HG03442 (cell line): ENCODE data around the gene ACTL8.

Source experiments
- ATAC-seq: cut with Tn5 transposase; IDR thresholded peaks from one replicate; pipeline ENCODE4 v1.9.1; 2021; ENCODE audit warnings: mild to moderate bottlenecking, moderate library complexity; ENCODE audit not compliant: unreplicated experiment

ACTL8 gene

GRCh38 chr1:17755120-17755519, at the start of gene ACTL8:
ACTL8 (plus strand) TSS chr1:17755333; CDS start chr1:17823009, 67,676 bp downstream.
- ATAC-seq, result no peak

- no peak for ATAC-seq
These were observed 48.7 kb upstream of the ACTL8 start for GRCh38 chr1:17706445-17706844.

DNA sequence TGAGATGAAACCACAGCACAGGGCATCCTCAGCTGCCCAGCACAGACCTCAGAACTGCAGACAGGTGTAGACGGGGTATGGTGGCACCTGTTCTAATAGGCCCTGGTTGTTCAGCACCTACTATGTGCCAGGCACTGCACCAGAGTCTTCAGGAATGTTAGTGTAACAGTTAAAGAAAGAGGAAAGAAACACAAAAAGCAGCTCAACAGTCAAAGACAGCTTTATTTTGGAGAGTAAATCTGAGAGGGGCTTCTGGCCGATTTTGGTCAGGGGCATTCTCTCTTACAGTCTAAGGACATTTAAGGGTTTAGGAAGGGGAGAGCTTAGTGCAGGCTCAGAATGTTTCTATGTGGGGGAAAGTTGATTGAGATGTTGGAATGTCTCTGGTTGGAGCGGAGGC, 45.2 kb upstream of the ACTL8 start:
- no peak for ATAC-seq

- no peak for ATAC-seq
These were observed 44.1 kb upstream of the ACTL8 start for GRCh38 chr1:17710889-17711576.

- no peak for ATAC-seq
These were observed 43.6 kb upstream of the ACTL8 start for GRCh38 chr1:17711577-17711910.

- no peak for ATAC-seq
These were observed 43.2 kb upstream of the ACTL8 start for GRCh38 chr1:17711941-17712340.

- no peak for ATAC-seq
These were observed 41.1 kb upstream of the ACTL8 start for GRCh38 chr1:17713993-17714392.

DNA sequence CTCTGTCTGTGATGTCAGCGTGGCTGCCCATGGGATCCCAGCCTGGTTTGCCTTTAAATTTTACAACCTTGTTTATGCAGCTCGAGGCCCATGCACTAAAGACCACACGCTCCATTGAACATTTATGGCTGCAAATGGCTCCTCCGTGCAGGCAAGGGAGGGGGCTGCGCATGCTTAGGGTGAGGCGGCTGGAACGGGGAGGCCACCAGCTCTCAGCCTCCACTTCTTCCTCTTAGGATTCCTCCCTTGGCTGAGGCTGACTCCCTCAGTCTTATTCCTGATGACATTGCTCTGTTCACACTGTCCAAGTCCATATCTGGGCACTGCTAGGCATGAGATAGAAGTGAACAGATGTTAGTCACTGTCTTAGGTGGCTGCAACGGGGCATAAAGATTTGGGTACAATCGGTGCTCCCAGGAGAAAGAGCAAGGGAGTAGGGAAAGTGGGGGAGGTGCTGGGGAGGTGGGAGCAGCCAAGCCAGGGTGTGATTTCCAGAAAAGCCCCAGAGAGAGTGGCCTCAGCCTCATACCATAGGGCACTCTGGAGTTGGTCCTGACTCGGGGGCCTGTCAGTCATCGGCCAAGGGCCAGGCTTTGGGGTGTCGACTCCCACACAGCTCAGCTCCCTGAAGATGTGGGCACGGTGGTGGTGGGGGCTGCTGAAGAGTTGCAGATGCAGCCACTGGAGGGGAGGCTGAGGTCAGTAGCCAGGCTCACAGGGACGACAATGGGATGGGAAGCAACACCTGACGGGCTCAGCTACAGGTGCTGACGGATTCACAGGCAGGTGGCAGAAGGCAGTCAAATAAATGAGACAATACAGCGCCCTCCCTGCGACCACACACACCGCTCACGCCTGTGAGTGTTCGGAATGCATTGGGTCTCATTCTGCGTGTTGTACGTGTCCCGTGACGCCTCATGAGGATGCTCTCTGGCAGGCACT, 37.3 kb upstream of the ACTL8 start:
- no peak for ATAC-seq

DNA sequence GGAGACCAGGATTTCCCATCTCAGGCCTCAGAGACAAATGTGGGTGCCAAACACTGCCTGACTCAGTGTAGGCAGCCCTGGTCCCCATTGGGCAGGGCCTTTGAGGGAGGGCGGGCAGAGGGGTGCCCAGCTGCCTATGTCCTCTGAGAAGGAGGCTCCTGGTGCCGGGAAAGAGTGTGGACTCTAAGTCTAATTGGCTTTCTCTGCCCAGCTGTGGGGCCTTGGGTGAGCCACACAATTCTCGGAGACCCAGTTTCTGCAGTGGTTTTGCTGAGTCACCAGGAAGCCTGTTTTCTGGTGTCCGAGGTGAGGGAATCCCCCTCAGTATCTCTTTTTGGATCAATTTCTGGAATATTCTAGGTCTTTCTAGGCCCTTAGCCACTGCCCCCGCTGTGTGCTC, 35.3 kb upstream of the ACTL8 start:
- no peak for ATAC-seq

DNA sequence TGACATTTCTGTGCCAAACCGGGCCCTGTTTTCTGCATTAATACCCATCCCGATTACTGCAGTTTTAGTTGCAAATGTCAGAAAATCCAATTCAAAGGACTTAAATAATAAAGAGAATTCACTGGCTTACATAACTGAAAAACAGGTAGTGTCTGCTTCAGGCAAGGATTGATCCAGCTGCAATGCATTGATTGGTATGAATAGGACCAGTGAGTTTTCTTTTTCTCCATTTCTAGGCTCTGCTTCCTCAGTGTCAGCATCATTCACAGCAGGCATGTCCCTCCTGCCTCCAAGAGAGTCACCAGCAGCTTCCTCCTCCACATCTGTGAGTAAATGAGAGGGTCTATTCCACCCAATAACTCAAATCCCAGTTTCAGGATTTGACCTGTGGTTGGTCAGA, 33.7 kb upstream of the ACTL8 start:
- no peak for ATAC-seq

- no peak for ATAC-seq
These were observed 31.4 kb upstream of the ACTL8 start for GRCh38 chr1:17723684-17724083.

DNA sequence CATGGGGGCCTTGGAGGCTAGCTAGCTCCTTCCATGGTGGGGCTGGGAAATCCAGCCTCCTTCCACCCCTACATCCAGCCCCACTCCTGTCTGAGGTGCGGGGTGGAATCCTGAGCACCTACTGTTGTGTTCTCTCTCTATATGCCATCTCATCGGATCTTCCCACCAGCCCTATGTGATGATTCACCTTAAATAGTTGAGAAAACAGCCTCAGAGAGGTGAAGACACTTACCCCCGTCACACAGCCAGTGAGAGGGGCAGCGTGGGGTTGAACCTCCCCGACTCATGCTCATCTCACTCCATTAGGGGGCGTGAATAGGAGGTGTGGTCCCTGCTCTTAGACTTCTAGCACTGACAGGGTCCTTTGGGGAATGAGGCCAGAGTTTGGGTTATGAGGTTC, 31.0 kb upstream of the ACTL8 start:
- no peak for ATAC-seq

DNA sequence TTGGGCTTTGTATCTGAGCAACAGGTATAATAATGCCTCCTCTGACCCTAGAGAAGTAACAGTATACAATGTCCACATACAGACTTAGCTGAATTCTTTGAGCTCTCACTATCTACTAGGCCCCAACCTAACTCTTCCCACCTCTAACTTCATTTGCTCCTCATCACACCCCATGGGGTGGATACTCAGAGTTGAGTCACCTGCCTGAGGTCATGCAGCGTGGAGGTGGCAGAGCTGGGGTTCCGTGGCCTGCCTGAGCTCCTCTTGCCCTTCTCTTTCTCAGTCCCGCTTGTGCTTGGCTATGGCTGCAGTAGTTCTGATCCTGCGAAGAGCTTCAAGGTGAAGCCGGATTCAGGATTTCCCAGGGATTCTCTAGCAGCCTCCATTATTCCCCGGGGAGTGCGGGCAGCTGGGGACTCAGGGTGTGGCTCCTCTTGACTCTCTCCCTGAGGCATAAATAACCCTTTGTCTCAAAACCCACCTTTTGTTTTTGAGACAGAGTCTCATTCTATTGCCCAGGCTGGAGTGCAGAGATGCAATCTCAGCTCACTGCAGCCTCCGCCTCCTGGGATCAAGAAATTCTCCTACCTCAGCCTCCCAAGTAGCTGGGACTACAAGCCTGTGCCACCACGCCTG, 29.9 kb upstream of the ACTL8 start:
- ATAC-seq, result no peak

DNA sequence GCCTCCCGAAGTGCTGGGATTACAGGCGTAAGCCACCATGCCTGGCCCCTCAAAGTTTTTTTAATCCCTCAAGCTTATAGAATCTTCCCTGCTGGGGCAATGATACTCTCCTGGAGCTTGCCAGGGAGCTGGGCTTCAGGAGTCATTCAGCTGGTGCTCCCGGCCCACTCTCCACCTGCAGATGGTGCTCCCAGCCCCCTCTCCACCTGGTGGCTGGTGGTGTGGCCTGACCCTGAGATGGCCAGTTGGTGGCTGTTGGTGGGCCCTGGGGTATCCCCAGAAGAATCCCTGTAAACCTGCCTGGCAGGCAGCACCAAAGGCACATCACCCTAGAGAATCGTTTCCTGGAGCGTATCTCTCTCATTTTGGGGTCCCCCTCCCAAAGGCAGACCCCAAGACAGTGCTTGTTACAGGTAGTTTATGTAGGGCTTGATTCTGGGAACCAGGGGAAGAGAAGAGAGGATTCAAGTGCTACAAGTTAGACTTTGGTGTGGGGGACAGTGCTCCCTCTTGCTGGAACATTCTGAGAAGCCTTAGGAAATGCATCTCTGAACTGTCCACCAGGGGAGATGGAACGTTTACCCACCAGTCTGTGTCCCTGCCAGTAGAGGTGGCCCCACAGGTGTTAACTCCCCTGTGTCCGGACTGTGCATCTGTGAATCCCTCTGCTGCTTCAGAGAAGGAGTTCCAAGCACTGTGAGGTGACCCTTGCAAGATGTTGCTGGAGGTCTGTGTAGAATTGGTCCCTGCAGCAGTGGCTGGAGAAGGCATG, 29.1 kb upstream of the ACTL8 start:
- no peak for ATAC-seq

- no peak for ATAC-seq
These were observed 26.9 kb upstream of the ACTL8 start for GRCh38 chr1:17728123-17728712.

GRCh38 chr1:17729248-17729647, 25.9 kb upstream of the ACTL8 start:
- ATAC-seq, result no peak

DNA sequence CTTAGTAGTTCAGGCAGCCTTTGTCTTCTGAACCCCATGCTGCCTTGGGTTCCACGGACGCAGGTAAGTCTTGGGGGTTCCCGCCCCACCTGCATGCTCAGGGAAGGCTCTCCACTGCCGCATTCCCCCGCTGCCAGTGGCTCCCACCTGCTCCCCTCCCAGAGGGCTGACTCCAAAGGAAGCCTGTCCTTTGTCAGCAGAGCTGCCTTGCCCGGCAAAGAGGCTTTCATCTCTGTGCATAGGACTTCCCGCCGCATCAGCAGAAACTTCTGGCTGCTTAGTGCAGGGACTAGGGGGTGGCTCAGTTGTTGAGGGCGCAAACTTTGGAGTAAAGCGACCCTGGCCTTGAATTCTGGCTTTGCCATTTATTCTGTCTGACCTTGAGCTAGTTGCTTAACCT, 25.2 kb upstream of the ACTL8 start:
- no peak for ATAC-seq

- no peak for ATAC-seq
These were observed 23.7 kb upstream of the ACTL8 start for GRCh38 chr1:17731460-17731859.

DNA sequence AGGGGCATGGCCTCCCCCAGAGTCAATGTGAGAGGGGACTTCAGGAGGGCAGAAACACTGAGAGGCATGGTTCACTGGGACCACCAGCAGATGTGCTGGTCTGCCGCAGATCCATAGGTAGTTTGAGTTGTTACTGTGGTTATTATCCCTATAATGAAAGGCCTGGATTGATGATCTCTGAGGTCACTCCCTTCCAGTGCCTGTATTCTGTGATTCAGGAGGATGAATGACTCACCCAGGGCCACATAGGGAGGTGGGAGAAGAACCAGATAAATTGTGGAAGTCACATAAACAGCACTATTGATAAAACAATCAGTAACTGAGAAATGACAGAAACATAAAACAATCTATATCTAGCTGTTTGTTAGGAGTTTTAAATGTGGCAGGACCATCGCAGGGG, 22.7 kb upstream of the ACTL8 start:
- ATAC-seq, result no peak

DNA sequence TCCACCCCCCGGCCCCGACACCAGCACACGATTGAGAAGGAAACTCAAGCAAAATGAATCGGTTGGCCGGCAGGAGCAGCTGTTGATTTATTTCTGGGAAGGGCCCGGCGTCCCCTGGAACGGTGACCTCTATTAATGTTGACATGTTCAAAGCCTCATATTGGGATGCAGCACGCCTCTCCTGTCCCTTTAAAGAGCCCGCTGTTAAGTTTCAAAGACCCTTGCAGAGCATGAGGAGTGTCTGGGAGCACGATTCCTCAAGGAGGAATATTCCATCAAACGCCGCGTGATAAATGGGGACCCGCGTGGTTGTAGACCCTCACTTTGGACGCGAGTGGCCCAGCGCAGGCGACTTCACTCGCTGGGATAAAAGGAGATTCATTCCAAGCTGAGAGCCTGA, 21.5 kb upstream of the ACTL8 start:
- ATAC-seq, result no peak

- ATAC-seq, result no peak
These were observed 20.5 kb upstream of the ACTL8 start for GRCh38 chr1:17734609-17735008.
